GM23248 (cell line): ENCODE measurements around the gene KRTAP22-2. TPM values are rescaled to one million over a fixed set of nuclear protein-coding genes. Genes with fewer than 3 reads are reported as not detected.

Experiments
- DNase-seq: peaks from one replicate; pipeline ENCODE4 v3.0.0-alpha.2; 2015
- H2AFZ ChIP-seq: fragments of 200-600 bp; sonication (generic); 2 replicates; pipeline ENCODE4 v1.6.1; 2016; ENCODE audit warnings: antibody characterized with exemption
- H3F3A ChIP-seq: fragments of 200-600 bp; sonication (generic); 2 replicates; pipeline ENCODE4 v1.6.1; 2016; ENCODE audit warnings: mild to moderate bottlenecking, antibody characterized with exemption, mixed run types; ENCODE audit not compliant: insufficient read depth
- H3K27ac ChIP-seq: fragments of 200-600 bp; sonication (generic); 2 replicates; pipeline ENCODE4 v1.5.1; 2016; ENCODE audit warnings: mild to moderate bottlenecking
- H3K27me3 ChIP-seq: fragments of 200-600 bp; sonication (generic); replicated peaks from 2 replicates; pipeline ENCODE4 v1.6.1; 2016; ENCODE audit warnings: mild to moderate bottlenecking; ENCODE audit not compliant: insufficient read depth
- H3K36me3 ChIP-seq: fragments of 200-600 bp; sonication (generic); 2 replicates; pipeline ENCODE4 v1.6.1; 2016; ENCODE audit warnings: low read depth, mild to moderate bottlenecking
- H3K4me1 ChIP-seq: fragments of 200-600 bp; sonication (generic); 2 replicates; pipeline ENCODE4 v1.6.1; 2016; ENCODE audit warnings: mild to moderate bottlenecking; ENCODE audit not compliant: insufficient read depth
- H3K4me2 ChIP-seq: fragments of 200-600 bp; sonication (generic); one replicate; pipeline ENCODE4 v1.6.1; 2016; ENCODE audit warnings: mild to moderate bottlenecking; ENCODE audit not compliant: unreplicated experiment
- H3K4me3 ChIP-seq: fragments of 200-600 bp; sonication (generic); 2 replicates; pipeline ENCODE4 v1.5.1; 2016; ENCODE audit warnings: mild to moderate bottlenecking
- H3K79me2 ChIP-seq: fragments of 200-600 bp; sonication (generic); 2 replicates; pipeline ENCODE4 v1.6.1; 2016; ENCODE audit warnings: mild to moderate bottlenecking; ENCODE audit not compliant: insufficient read depth
- H3K9ac ChIP-seq: fragments of 200-600 bp; sonication (generic); 2 replicates; pipeline ENCODE4 v1.6.1; 2016; ENCODE audit warnings: mild to moderate bottlenecking
- H3K9me2 ChIP-seq: fragments of 200-600 bp; sonication (generic); 2 replicates; pipeline ENCODE4 v1.6.1; 2016; ENCODE audit warnings: mixed run types, mild to moderate bottlenecking, moderate library complexity; ENCODE audit not compliant: insufficient read depth
- H3K9me3 ChIP-seq: fragments of 200-600 bp; sonication (generic); one replicate; pipeline ENCODE4 v1.6.1; 2017; ENCODE audit warnings: low read depth
- H4K20me1 ChIP-seq: fragments of 200-600 bp; sonication (generic); 2 replicates; pipeline ENCODE4 v1.6.0; 2016; ENCODE audit not compliant: insufficient read depth
- EZH2 ChIP-seq: fragments of 200-600 bp; sonication (generic); IDR thresholded peaks from 2 replicates; pipeline ENCODE4 v1.6.1; 2018; ENCODE audit warnings: antibody characterized with exemption, mild to moderate bottlenecking; ENCODE audit not compliant: insufficient read depth, poor library complexity, severe bottlenecking
- EZH2phosphoT487 ChIP-seq: fragments of 200-600 bp; sonication (generic); IDR thresholded peaks from 2 replicates; pipeline ENCODE4 v1.6.1; 2018; ENCODE audit warnings: antibody characterized with exemption, moderate library complexity, mild to moderate bottlenecking, low read depth; ENCODE audit not compliant: insufficient read depth
- WGBS, 2 experiments: methylation state at CpG; one replicate each; pipeline ENCODE4 v1.1.6; 2015 to 2017; ENCODE audit warnings: low lambda C conversion rate in 2 of 2, low coverage in 1 of 2; ENCODE audit errors: missing lambda C conversion rate in 2 of 2; 5-methylcytosine and 5-hydroxymethylcytosine counted together
- in situ Hi-C: fragments of 300-500 bp; cut with MboI; formaldehyde crosslinking; loops from 2 replicates; pipeline ENCODE4 v1.15.0; 2020
- polyA plus RNA-seq: library from polyadenylated mRNA; unstranded; fragments of >200 nt; fragmentation: Nextera tagmentation; extraction: Ambion mirVana; gene quantifications from 2 replicates; pipeline ENCODE4 v1.2.1, GENCODE V29; 2016
- small RNA-seq: library from RNA; depleted of rRNA; stranded (forward); fragments of <200 nt; gene quantifications from one replicate; pipeline ENCODE3, GENCODE V24; 2014; ENCODE audit warnings: low read depth, low replicate concordance
- total RNA-seq: library from RNA; depleted of rRNA; stranded (reverse); fragments of >200 nt; shearing (Covaris generic); gene quantifications from 2 replicates; pipeline ENCODE4 v1.2.3, GENCODE V29; 2014; rRNA removed

KRTAP22-2 gene
- total and polyA plus RNA-seq, 2 experiments from 2014 or later: not detected

GRCh38 chr21:30541764-30542163, 48.4 kb downstream of the KRTAP22-2 start, which contains the start of gene KRTAP19-6:
Gene KRTAP19-6, minus strand, starts transcription at chr21:30541864. Its CDS starts 31 bp downstream, at chr21:30541833.
- Histone ChIP-seq H3K4me3 (no peak within 1 kb of the TSS), H3K9me2 (no peaks in the 10 kb centered on the region), H4K20me1 (no peaks in the 10 kb centered on the region), H3K4me1 (no peaks in the 10 kb centered on the region), H3F3A (no peaks in the 10 kb centered on the region), H3K9me3 (peaks cover 5% of the 10 kb centered on the region), H2AFZ (no peak within 1 kb of the TSS), H3K79me2 (no peaks in the 10 kb centered on the region), H3K27ac (no peak within 1 kb of the TSS), H3K27me3 (no peaks in the 10 kb centered on the region), H3K4me2 (no peak within 1 kb of the TSS), H3K9ac (no peak within 1 kb of the TSS), H3K36me3 (no peaks in the 10 kb centered on the region)
- DNase-seq: no peak
- TF ChIP-seq EZH2phosphoT487 (no peak), EZH2 (no peak)
- in situ Hi-C loops: no loop called here
- WGBS, 2 experiments: 17 to 20% methylated on average over 1 of the region's 1 CpG

Small RNA genes lying within 50 kb of the gene (small RNA-seq; reads per million reads assigned to genes)
- not detected for gene KRTAP20-1
- not detected for gene KRTAP20-4
- gene KRTAP22-1: not detected
- gene KRTAP22-2: not detected

Other genes with a start within 250 kb of the KRTAP22-2 start
- not detected in 2 replicates for gene KRTAP23-1, start 241.8 kb downstream of the KRTAP22-2 start, total RNA-seq
- not detected in 2 replicates for gene KRTAP23-1, start 241.8 kb downstream of the KRTAP22-2 start, polyA plus RNA-seq
- not detected in 2 replicates for gene KRTAP13-2, start 218.1 kb downstream of the KRTAP22-2 start, total RNA-seq
- gene KRTAP13-2, start 218.1 kb downstream of the KRTAP22-2 start, polyA plus RNA-seq: not detected in 2 replicates
- gene KRTAP13-1, start 194.4 kb downstream of the KRTAP22-2 start, total RNA-seq: not detected in 2 replicates
- not detected in 2 replicates for gene KRTAP13-1, start 194.4 kb downstream of the KRTAP22-2 start, polyA plus RNA-seq
- gene KRTAP13-3, start 164.5 kb downstream of the KRTAP22-2 start, total RNA-seq: not detected in 2 replicates
- gene KRTAP13-3, start 164.5 kb downstream of the KRTAP22-2 start, polyA plus RNA-seq: not detected in 2 replicates
- gene KRTAP13-4, start 160.2 kb downstream of the KRTAP22-2 start, total RNA-seq: not detected in 2 replicates
- not detected in 2 replicates for gene KRTAP13-4, start 160.2 kb downstream of the KRTAP22-2 start, polyA plus RNA-seq
- gene KRTAP15-1, start 150.1 kb downstream of the KRTAP22-2 start, total RNA-seq: not detected in 2 replicates
- gene KRTAP15-1, start 150.1 kb downstream of the KRTAP22-2 start, polyA plus RNA-seq: not detected in 2 replicates
- gene KRTAP19-1, start 110.0 kb downstream of the KRTAP22-2 start, total RNA-seq: not detected in 2 replicates
- not detected in 2 replicates for gene KRTAP19-1, start 110.0 kb downstream of the KRTAP22-2 start, polyA plus RNA-seq
- not detected in 2 replicates for gene KRTAP19-2, start 103.0 kb downstream of the KRTAP22-2 start, total RNA-seq
- not detected in 2 replicates for gene KRTAP19-2, start 103.0 kb downstream of the KRTAP22-2 start, polyA plus RNA-seq
- gene KRTAP19-3, start 98.4 kb downstream of the KRTAP22-2 start, total RNA-seq: not detected in 2 replicates
- not detected in 2 replicates for gene KRTAP19-3, start 98.4 kb downstream of the KRTAP22-2 start, polyA plus RNA-seq
- not detected in 2 replicates for gene KRTAP19-4, start 93.2 kb downstream of the KRTAP22-2 start, total RNA-seq
- gene KRTAP19-4, start 93.2 kb downstream of the KRTAP22-2 start, polyA plus RNA-seq: not detected in 2 replicates
- gene KRTAP19-5, start 88.3 kb downstream of the KRTAP22-2 start, total RNA-seq: not detected in 2 replicates
- not detected in 2 replicates for gene KRTAP19-5, start 88.3 kb downstream of the KRTAP22-2 start, polyA plus RNA-seq
- not detected in 2 replicates for gene KRTAP19-6, start 48.5 kb downstream of the KRTAP22-2 start, total RNA-seq
- not detected in 2 replicates for gene KRTAP19-6, start 48.5 kb downstream of the KRTAP22-2 start, polyA plus RNA-seq
- gene KRTAP19-7, start 29.1 kb downstream of the KRTAP22-2 start, total RNA-seq: not detected in 2 replicates
- not detected in 2 replicates for gene KRTAP19-7, start 29.1 kb downstream of the KRTAP22-2 start, polyA plus RNA-seq
- not detected in 2 replicates for gene KRTAP6-3, start 2.0 kb upstream of the KRTAP22-2 start, total RNA-seq
- gene KRTAP6-3, start 2.0 kb upstream of the KRTAP22-2 start, polyA plus RNA-seq: not detected in 2 replicates
- not detected in 2 replicates for gene KRTAP6-2, start 8.5 kb upstream of the KRTAP22-2 start, total RNA-seq
- gene KRTAP6-2, start 8.5 kb upstream of the KRTAP22-2 start, polyA plus RNA-seq: not detected in 2 replicates
- gene KRTAP22-1, start 10.7 kb upstream of the KRTAP22-2 start, total RNA-seq: not detected in 2 replicates
- not detected in 2 replicates for gene KRTAP22-1, start 10.7 kb upstream of the KRTAP22-2 start, polyA plus RNA-seq
- gene KRTAP6-1, start 23.5 kb upstream of the KRTAP22-2 start, total RNA-seq: not detected in 2 replicates
- not detected in 2 replicates for gene KRTAP6-1, start 23.5 kb upstream of the KRTAP22-2 start, polyA plus RNA-seq
- gene KRTAP20-1, start 26.0 kb upstream of the KRTAP22-2 start, total RNA-seq: not detected in 2 replicates
- gene KRTAP20-1, start 26.0 kb upstream of the KRTAP22-2 start, polyA plus RNA-seq: not detected in 2 replicates
- gene KRTAP20-4, start 30.2 kb upstream of the KRTAP22-2 start, total RNA-seq: not detected in 2 replicates
- not detected in 2 replicates for gene KRTAP20-4, start 30.2 kb upstream of the KRTAP22-2 start, polyA plus RNA-seq
- not detected in 2 replicates for gene KRTAP20-2, start 44.8 kb upstream of the KRTAP22-2 start, total RNA-seq
- gene KRTAP20-2, start 44.8 kb upstream of the KRTAP22-2 start, polyA plus RNA-seq: not detected in 2 replicates
- gene KRTAP20-3, start 52.5 kb upstream of the KRTAP22-2 start, total RNA-seq: not detected in 2 replicates
- gene KRTAP20-3, start 52.5 kb upstream of the KRTAP22-2 start, polyA plus RNA-seq: not detected in 2 replicates
- gene KRTAP21-3, start 128.4 kb upstream of the KRTAP22-2 start, total RNA-seq: not detected in 2 replicates
- not detected in 2 replicates for gene KRTAP21-3, start 128.4 kb upstream of the KRTAP22-2 start, polyA plus RNA-seq
- not detected in 2 replicates for gene KRTAP21-2, start 156.9 kb upstream of the KRTAP22-2 start, total RNA-seq
- not detected in 2 replicates for gene KRTAP21-2, start 156.9 kb upstream of the KRTAP22-2 start, polyA plus RNA-seq
- not detected in 2 replicates for gene KRTAP21-1, start 165.0 kb upstream of the KRTAP22-2 start, total RNA-seq
- not detected in 2 replicates for gene KRTAP21-1, start 165.0 kb upstream of the KRTAP22-2 start, polyA plus RNA-seq
- not detected in 2 replicates for gene KRTAP8-1, start 222.9 kb upstream of the KRTAP22-2 start, total RNA-seq
- gene KRTAP8-1, start 222.9 kb upstream of the KRTAP22-2 start, polyA plus RNA-seq: not detected in 2 replicates
- not detected in 2 replicates for gene KRTAP7-1, start 239.4 kb upstream of the KRTAP22-2 start, total RNA-seq
- not detected in 2 replicates for gene KRTAP7-1, start 239.4 kb upstream of the KRTAP22-2 start, polyA plus RNA-seq